Glutamatergic neuron (in vitro differentiated cells): ENCODE results near the gene BLOC1S6. TPM values are rescaled to one million over a fixed set of nuclear protein-coding genes. Genes with fewer than 3 reads are reported as not detected.
A peak's percentile ranks its signal among the peaks of the same experiment; 100 is the strongest.

Experiments used
- DNase-seq: peaks from one replicate; pipeline ENCODE4 v3.0.0; 2022
- H3K27ac Mint-ChIP-seq: one replicate; pipeline ENCODE4 v1.8.0; 2020; ENCODE audit warnings: mild to moderate bottlenecking, mixed read lengths, inconsistent platforms; ENCODE audit not compliant: unreplicated experiment
- H3K27me3 Mint-ChIP-seq: one replicate; pipeline ENCODE4 v1.8.0; 2020; ENCODE audit warnings: mild to moderate bottlenecking, moderate library complexity, mixed read lengths, inconsistent platforms; ENCODE audit not compliant: unreplicated experiment
- H3K36me3 Mint-ChIP-seq: one replicate; pipeline ENCODE4 v1.8.0; 2020; ENCODE audit warnings: mild to moderate bottlenecking, mixed read lengths, inconsistent platforms; ENCODE audit not compliant: unreplicated experiment
- H3K4me1 Mint-ChIP-seq: one replicate; pipeline ENCODE4 v1.8.0; 2020; ENCODE audit warnings: mild to moderate bottlenecking, low read depth, mixed read lengths, inconsistent platforms; ENCODE audit not compliant: unreplicated experiment
- H3K4me3 Mint-ChIP-seq: one replicate; pipeline ENCODE4 v1.8.0; 2020; ENCODE audit warnings: mild to moderate bottlenecking, mixed read lengths, inconsistent platforms; ENCODE audit not compliant: unreplicated experiment
- H3K9me3 Mint-ChIP-seq: one replicate; pipeline ENCODE4 v1.8.0; 2020; ENCODE audit warnings: mild to moderate bottlenecking, moderate library complexity, mixed read lengths, inconsistent platforms; ENCODE audit not compliant: unreplicated experiment
- CTCF ChIP-seq: fragments of 200-600 bp; sonication (generic); IDR thresholded peaks from one replicate; pipeline ENCODE4 v1.5.0; 2021; ENCODE audit not compliant: partially characterized antibody, unreplicated experiment
- total RNA-seq: library from RNA; stranded (reverse); fragmentation: NEBNext Ultra II Directional; extraction: Animal tissue kit (Norgen Biotek cat#: 25700); gene quantifications from one replicate; pipeline ENCODE4 v1.2.1, GENCODE V29; 2021; ENCODE audit not compliant: unreplicated experiment

The BLOC1S6 gene
- total RNA-seq, 1 donor from 2014 or later, result 38.7 TPM

GRCh38 chr15:45550436-45550835 is 36.7 kb upstream of the BLOC1S6 start:
- Mint-ChIP-seq H3K36me3 (no peaks in the 10 kb centered on the region), H3K4me1 (no peaks in the 10 kb centered on the region), H3K9me3 (no peaks in the 10 kb centered on the region), H3K27me3 (no peaks in the 10 kb centered on the region), H3K4me3 (no peak overlapping the region), H3K27ac (no peak overlapping the region)
- DNase-seq, result no peak
- TF ChIP-seq CTCF, result no peak

GRCh38 chr15:45551676-45552075 is 35.5 kb upstream of the BLOC1S6 start:
- Mint-ChIP-seq H3K36me3 (no peaks in the 10 kb centered on the region), H3K9me3 (no peaks in the 10 kb centered on the region), H3K27me3 (no peaks in the 10 kb centered on the region), H3K27ac (no peak overlapping the region), H3K4me1 (no peaks in the 10 kb centered on the region), H3K4me3 (no peak overlapping the region)
- no peak for DNase-seq
- no peak for TF ChIP-seq CTCF

- no peaks in the 10 kb centered on the region for H3K4me1 Mint-ChIP-seq
- H3K9me3 Mint-ChIP-seq, result no peaks in the 10 kb centered on the region
- no peak for DNase-seq
- H3K36me3 Mint-ChIP-seq, result no peaks in the 10 kb centered on the region
- no peak overlapping the region for H3K27ac Mint-ChIP-seq
- no peaks in the 10 kb centered on the region for H3K27me3 Mint-ChIP-seq
- no peak for TF ChIP-seq CTCF
- H3K4me3 Mint-ChIP-seq, result no peak overlapping the region
These were observed 31.1 kb upstream of the BLOC1S6 start for GRCh38 chr15:45555934-45556608.

- TF ChIP-seq CTCF, result no peak
- Mint-ChIP-seq H3K4me1 (no peaks in the 10 kb centered on the region), H3K4me3 (no peak overlapping the region), H3K27ac (no peak overlapping the region), H3K27me3 (no peaks in the 10 kb centered on the region), H3K9me3 (no peaks in the 10 kb centered on the region), H3K36me3 (peaks cover 4% of the 10 kb centered on the region)
- DNase-seq, result no peak
These were observed 14.6 kb upstream of the BLOC1S6 start for GRCh38 chr15:45572617-45573016.

GRCh38 chr15:45573961-45574629 is 13.1 kb upstream of the BLOC1S6 start:
- no peak overlapping the region for H3K27ac Mint-ChIP-seq

More at GRCh38 chr15:45573961-45574629, 13.1 kb upstream of the BLOC1S6 start:
- no peaks in the 10 kb centered on the region for H3K4me1 Mint-ChIP-seq
- DNase-seq, result peak; percentile 56
- no peak overlapping the region for H3K4me3 Mint-ChIP-seq
- H3K36me3 Mint-ChIP-seq, result peaks cover 4% of the 10 kb centered on the region
- TF ChIP-seq CTCF, result peak; percentile 60
- H3K9me3 Mint-ChIP-seq, result no peaks in the 10 kb centered on the region
- H3K27me3 Mint-ChIP-seq, result no peaks in the 10 kb centered on the region
